MG63 (cell line): ENCODE measurements around the gene CSDE1. TPM values are rescaled to one million over a fixed set of nuclear protein-coding genes. Genes with fewer than 3 reads are reported as not detected.
"Not testable (repeated sequence)": the region's sequence is repeated elsewhere in the genome, so short reads cannot be mapped to it uniquely, and the experiment has no call there.

ENCODE experiments used
- DNase-seq: peaks from one replicate; pipeline ENCODE4 v3.0.0-alpha.2; 2020
- H3K27me3 ChIP-seq: fragments of 250-450 bp; sonication (Bioruptor Pico); 2 replicates; pipeline ENCODE4 v1.5.1; 2020; ENCODE audit warnings: mild to moderate bottlenecking, moderate library complexity
- H3K36me3 ChIP-seq: fragments of 250-450 bp; sonication (Bioruptor Pico); 2 replicates; pipeline ENCODE4 v1.5.1; 2020; ENCODE audit warnings: mild to moderate bottlenecking, moderate library complexity
- H3K4me3 ChIP-seq: fragments of 250-450 bp; sonication (Bioruptor Pico); 2 replicates; pipeline ENCODE4 v1.5.1; 2020; ENCODE audit warnings: mild to moderate bottlenecking, moderate library complexity
- H3K9me3 ChIP-seq: fragments of 250-450 bp; sonication (Bioruptor Pico); 2 replicates; pipeline ENCODE4 v1.5.1; 2020; ENCODE audit warnings: mild to moderate bottlenecking, moderate library complexity
- total RNA-seq: library from RNA; depleted of rRNA; stranded (reverse); fragments of >200 nt; shearing (Covaris generic); gene quantifications from 2 replicates; pipeline ENCODE4 v1.2.3, GENCODE V29; 2014; ENCODE audit warnings: low replicate concordance

CSDE1 gene
- total RNA-seq, 1 experiment from 2014 or later, result 267 TPM

DNA sequence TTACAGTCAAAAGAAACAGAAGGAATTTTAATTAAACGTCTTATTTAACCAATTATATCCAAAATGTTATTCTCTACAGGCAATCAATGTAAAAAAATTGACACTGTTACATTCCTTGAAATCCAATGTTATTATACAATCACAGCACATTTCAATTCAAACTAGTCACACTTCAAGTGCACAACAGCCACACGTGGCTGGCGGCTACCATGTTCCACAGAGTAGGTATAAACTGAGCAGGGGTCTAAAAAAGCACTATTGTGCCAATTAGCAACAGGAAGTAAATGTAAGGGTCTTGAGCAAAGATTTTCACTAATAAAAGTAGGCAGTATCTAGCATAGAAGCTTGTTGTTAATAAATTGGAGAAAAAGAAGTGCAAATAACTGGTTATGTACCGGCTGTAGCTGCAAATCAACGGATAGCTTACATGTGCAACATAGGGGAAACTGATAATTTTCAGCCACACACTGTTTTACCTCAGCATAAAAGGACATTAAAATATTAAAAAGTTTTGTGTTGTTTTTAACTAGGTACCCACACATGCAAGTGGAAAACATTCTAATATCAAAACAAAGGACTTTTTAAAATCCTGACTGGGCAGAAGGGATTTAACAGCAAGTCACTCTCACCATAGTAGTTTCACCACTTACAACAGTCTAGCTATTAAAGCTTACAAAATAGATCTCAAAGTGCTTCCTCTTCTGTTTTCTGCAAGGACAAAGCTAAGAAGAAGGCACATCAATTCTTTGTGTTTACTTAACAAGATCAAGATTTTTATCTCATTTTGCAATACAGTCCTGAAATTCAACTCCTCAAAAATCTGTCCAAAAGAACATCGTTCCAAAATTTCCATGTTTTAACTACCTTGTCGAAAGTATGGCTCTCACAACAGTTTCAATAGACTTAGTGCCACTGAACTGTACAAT, 2.5 kb downstream of the CSDE1 start:
- no peaks in the 10 kb centered on the region for H3K9me3 ChIP-seq
- peaks cover 52% of the 10 kb centered on the region for H3K36me3 ChIP-seq
- peak; percentile 5 for DNase-seq
- H3K27me3 ChIP-seq, result no peaks in the 10 kb centered on the region
- peak overlapping the region; percentile 99 for H3K4me3 ChIP-seq

DNA sequence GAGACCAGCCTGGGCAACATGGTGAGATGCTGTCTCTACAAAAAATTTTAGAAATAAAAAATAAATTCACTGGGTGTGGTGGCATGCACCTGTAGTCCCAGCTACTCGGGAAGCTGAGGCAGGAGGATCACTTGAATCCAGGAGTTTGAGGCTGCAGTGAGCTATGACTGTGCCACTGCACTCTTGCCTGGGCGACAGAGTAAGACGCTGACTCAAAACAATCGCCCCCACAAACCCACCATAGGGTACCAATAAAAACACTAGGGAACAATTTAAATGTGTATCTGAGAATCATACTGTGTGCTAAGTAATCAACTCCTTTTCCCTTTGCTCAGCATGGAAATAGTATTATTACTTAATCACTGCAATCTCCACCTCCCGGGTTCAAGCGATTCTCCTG, 4.1 kb downstream of the CSDE1 start:
- not testable (repeated sequence) for DNase-seq, H3K9me3 ChIP-seq, H3K4me3 ChIP-seq

DNA sequence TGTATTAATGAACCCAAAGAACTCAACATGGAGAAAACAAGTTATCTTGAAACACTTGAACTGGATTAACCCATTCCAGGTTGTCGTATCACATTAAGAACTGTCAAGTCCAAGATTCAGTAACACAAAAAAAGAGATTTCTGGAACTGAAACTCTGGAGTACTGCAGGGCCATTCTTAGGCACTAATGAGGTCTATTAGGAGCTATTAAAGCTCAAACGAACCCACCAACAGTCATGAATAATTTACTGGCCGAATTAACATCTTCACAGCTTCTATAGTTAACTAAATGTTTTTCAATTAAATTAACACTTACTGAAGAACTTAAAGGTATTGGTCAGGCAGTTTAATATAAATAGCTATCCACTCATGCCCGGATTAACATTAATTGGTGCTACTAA, 4.6 kb downstream of the CSDE1 start:
- DNase-seq, result no peak
- H3K27me3 ChIP-seq, result no peaks in the 10 kb centered on the region
- H3K36me3 ChIP-seq, result peaks cover 71% of the 10 kb centered on the region
- no peaks in the 10 kb centered on the region for H3K9me3 ChIP-seq
- no peak overlapping the region for H3K4me3 ChIP-seq

More for the DNA sequence above, 4.1 kb downstream of the CSDE1 start:
- not testable (repeated sequence) for H3K27me3 ChIP-seq
- H3K36me3 ChIP-seq, result peaks cover 65% of the 10 kb centered on the region

DNA sequence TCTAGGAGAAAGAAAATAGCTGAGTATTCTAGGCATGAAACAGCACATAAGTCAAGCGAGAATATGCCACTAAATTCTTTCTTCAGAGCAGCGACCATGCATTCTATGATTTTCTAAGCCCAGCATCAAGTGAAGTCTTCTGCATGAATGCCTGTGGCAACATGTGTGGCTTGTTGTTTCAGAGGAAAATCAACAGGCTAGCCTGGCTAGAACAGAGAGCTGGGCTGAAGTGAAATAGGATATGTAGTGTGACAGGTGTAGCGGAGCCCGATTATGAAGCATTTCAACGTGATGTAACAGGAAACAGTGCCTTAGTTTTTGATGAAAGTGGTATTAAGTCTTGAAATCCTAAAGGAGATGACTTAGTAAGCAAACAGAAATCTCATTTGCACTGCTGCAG, 7.0 kb downstream of the CSDE1 start:
- no peak for DNase-seq
- Histone ChIP-seq H3K4me3 (no peak overlapping the region), H3K27me3 (no peaks in the 10 kb centered on the region), H3K36me3 (peaks cover 77% of the 10 kb centered on the region), H3K9me3 (no peaks in the 10 kb centered on the region)

DNA sequence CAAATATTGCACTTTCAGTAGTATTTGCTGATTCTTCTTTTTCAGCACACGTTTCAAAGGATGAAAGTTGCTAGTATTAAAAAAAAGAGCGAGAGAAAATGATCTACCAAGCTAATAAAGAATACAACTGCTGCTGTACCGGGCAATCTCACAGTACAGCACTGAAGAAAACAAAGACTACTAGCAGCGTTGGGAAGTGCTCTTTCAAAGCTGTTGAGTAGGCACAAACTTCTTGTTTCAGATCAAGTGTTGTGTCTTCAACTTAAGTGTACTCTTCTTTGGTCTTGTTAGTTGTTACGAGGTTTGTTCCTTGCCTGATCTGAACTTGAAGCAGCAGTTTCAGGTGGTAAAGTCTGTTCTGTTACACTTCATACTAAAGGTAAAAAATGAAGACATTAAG, 7.9 kb downstream of the CSDE1 start:
- H3K36me3 ChIP-seq, result peaks cover 77% of the 10 kb centered on the region
- no peaks in the 10 kb centered on the region for H3K27me3 ChIP-seq
- H3K4me3 ChIP-seq, result no peak overlapping the region
- H3K9me3 ChIP-seq, result no peaks in the 10 kb centered on the region
- DNase-seq, result no peak

DNA sequence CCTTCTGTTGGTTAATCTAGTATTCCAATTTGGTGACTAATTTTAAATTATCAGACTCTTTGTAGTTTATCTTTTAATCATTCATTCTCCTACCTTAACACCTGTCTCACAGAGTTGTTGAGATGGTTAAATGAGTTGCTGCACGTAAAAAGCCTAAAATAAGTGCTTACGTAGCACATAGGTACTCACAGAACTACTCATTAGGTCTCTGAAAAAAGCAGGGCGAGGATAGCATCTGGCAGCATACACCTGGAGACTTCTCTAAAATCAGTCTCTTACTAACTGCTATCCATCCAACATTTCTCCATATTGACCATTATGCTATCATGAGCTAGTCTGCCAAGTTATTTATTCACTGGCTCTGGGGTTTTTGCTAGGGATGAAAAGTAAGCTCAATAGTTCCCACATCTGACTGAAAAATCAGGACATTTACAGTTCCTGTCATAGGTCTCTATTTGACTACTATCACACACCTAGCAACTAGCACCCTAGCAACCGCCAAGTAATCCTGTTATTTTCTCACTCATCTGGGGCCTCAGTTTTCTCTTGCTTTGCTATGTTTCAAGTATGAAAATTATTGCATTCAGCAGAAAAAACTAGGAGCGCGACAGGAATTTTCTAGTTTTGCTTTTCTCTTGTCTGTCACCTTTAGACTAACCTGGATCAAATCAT, 11.2 kb downstream of the CSDE1 start:
- Histone ChIP-seq H3K9me3 (no peaks in the 10 kb centered on the region), H3K36me3 (peaks cover 89% of the 10 kb centered on the region), H3K27me3 (no peaks in the 10 kb centered on the region), H3K4me3 (no peak overlapping the region)
- no peak for DNase-seq

DNA sequence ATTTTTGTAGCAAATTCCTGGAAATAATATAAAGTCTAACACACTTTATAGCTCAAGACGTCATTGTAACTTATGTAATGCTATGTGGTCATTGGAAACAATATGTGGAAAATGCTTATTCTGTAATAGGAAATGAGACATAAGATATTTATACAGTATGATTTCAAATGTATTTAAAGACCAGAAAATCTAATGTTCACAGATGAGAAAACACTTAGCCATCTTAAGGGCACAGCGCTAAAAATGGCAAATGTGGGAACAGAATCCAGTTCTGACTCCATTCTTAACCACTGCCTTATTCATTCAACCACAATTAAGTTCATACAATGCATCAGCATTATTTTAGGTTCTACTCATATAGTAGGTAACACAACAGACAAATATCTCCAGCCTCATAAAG, 12.5 kb downstream of the CSDE1 start:
- H3K4me3 ChIP-seq, result no peak overlapping the region
- DNase-seq, result no peak
- H3K27me3 ChIP-seq, result no peaks in the 10 kb centered on the region
- H3K9me3 ChIP-seq, result no peaks in the 10 kb centered on the region
- H3K36me3 ChIP-seq, result peaks cover 96% of the 10 kb centered on the region

DNA sequence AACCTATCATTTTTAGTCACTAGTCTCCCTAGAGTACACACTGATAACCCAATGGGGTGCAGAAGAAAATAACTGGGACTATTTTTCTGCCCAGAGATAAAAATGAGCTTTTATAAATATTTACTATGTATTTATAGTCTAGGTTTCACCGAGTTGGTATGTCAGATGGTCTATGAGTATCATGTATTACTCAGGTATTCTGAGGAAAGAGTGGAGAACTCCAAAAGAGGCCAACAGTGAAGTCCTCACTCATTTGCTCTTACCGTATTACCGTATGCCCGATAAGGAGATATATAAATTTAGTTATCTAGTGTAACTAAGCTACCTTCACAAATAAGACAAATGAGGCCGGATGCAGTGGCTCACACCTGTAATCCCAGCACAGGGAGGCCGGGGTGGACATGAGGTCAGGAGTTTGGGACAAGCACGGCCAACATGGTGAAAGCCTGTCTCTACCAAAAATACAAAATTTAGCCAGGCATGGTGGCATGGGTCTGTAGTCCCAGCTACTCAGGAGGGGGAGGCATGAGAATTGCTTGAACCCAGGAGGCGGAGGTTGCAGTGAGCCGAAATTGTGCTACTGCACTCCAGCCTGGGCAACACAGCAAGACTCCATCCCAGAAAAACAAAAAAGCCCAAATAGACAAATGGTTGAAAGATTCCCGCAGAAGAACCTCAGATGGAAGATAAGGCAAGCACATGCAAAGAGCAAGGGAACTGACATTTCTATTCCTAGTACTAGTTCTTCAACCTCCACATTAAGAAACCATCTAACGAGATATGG, 15.6 kb downstream of the CSDE1 start:
- DNase-seq, result no peak
- Histone ChIP-seq H3K9me3 (no peaks in the 10 kb centered on the region), H3K36me3 (peaks cover 96% of the 10 kb centered on the region), H3K4me3 (no peak overlapping the region), H3K27me3 (no peaks in the 10 kb centered on the region)

DNA sequence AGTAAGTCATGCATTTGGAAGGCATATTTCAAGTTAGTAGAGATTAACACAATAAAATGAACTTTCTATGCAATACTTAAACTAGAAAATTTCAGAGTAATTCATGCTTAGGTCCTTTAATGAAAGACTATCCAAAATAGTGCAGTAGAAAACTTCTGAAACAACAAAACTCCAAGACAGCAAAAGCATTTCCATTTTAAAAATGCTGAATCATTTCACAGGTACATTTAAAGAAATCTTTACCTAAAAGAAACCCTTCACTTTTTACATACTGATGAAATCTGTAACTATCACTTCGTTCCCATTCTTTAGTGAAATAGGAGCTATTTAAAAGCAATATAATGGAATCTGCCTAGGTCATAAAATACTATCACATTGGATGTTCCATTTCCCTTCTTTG, 17.5 kb downstream of the CSDE1 start:
- no peaks in the 10 kb centered on the region for H3K27me3 ChIP-seq
- H3K9me3 ChIP-seq, result no peaks in the 10 kb centered on the region
- DNase-seq, result no peak
- no peak overlapping the region for H3K4me3 ChIP-seq
- peaks cover 96% of the 10 kb centered on the region for H3K36me3 ChIP-seq

DNA sequence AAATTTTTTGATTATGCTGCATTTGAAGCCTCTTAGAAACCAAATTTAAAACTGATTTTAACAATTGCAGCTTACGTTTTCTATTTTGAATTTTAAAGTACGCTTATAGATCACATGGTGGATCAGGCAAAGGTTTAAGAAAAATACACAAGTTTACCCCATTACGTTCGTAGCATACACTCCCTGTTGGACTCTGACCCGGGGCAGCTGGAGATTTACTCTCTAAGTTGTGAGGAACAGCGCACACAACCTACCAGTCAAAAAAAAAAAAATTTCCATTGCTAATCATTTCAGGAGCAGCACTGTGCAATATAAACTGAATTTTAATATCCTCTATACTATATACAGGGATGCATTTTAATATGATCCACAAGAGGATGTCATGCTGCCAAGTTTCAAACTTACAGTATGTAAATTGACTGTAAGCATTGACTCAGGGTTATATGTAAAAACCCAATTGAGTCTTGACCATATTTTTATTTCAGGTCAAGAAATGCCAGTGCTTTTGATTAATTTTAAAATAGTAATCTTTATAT, 20.4 kb downstream of the CSDE1 start:
- no peaks in the 10 kb centered on the region for H3K27me3 ChIP-seq
- DNase-seq, result no peak
- H3K4me3 ChIP-seq, result no peak overlapping the region
- H3K9me3 ChIP-seq, result no peaks in the 10 kb centered on the region
- peaks cover 92% of the 10 kb centered on the region for H3K36me3 ChIP-seq

DNA sequence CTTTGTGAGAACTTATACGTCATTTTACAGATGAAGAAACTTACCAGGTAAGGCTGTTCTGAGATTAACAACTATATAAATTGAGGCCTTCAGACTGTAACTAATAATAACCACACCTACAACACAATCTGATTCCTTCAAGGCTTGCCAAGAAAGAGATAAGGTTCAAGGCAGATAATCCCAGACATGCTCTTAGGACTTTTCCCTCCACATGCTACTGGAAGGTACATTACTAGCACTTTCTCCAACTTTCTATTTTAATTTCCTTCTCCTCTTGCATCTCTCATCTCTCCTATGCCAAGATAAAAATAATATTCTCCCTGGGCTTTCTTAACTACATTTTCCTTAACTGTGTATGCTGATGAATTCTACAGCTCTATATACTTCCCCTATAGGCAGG, 22.3 kb downstream of the CSDE1 start:
- Histone ChIP-seq H3K27me3 (no peaks in the 10 kb centered on the region), H3K4me3 (no peak overlapping the region), H3K9me3 (no peaks in the 10 kb centered on the region), H3K36me3 (peaks cover 94% of the 10 kb centered on the region)
- no peak for DNase-seq

DNA sequence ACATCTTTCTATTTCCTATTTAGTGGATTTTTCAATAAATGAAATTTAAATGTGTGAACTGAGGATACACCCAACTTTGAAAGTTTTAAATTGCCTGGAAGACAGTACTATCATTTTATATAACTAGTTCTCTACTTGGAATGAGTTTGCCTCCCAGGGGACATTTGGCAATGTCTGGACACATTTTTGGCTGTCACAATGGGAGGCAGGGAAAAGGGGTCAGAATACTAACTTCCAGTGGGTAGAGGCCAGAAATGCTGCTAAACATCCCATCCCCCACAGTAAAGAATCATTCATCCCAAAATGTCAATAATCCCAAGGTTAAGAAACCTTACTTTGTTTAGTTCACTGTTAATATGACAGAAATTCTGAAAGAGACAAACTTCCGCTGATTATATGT, 28.0 kb downstream of the CSDE1 start:
- Histone ChIP-seq H3K36me3 (peaks cover 95% of the 10 kb centered on the region), H3K27me3 (no peaks in the 10 kb centered on the region), H3K4me3 (no peak overlapping the region), H3K9me3 (no peaks in the 10 kb centered on the region)
- DNase-seq, result no peak

DNA sequence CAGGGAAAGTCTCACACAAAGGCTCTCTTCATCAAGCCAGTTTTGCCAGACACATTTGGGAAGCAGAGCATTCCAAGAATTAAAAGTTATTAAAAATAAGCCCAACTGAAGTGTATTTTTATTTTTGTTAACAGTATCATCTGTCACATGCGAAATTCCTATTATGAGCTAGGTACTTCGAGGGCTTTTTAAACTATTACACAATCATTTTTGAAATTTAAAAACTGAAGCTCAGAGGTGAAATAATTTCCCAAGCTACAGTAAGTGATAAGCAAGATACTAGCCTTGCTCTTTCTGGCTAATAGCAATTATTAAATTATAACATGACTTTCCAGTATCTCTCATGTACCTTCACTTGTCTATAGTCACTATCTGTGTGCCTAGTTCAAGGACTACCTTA, 29.2 kb downstream of the CSDE1 start:
- H3K36me3 ChIP-seq, result peaks cover 97% of the 10 kb centered on the region
- H3K27me3 ChIP-seq, result no peaks in the 10 kb centered on the region
- no peak overlapping the region for H3K4me3 ChIP-seq
- DNase-seq, result no peak
- H3K9me3 ChIP-seq, result no peaks in the 10 kb centered on the region

DNA sequence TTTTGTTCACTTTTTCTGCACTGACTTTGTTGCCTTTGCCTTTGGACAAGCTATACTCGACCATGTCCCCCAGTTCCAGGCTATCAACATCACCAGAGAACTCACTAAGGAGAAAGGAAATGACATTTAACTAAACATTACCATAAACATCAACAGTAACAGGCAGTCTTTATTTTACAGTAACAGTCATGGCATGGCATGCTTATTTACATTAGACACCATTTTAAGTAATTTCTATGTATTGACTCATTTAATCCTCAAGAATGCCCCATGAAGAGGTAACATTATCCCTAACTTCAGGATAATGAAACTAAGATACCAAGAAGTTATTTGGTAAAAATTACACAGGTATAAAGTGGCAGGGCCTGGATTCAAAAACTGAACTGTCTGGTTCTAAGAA, 32.6 kb downstream of the CSDE1 start:
- no peaks in the 10 kb centered on the region for H3K9me3 ChIP-seq
- no peaks in the 10 kb centered on the region for H3K27me3 ChIP-seq
- H3K4me3 ChIP-seq, result no peak overlapping the region
- peaks cover 97% of the 10 kb centered on the region for H3K36me3 ChIP-seq
- DNase-seq, result no peak

DNA sequence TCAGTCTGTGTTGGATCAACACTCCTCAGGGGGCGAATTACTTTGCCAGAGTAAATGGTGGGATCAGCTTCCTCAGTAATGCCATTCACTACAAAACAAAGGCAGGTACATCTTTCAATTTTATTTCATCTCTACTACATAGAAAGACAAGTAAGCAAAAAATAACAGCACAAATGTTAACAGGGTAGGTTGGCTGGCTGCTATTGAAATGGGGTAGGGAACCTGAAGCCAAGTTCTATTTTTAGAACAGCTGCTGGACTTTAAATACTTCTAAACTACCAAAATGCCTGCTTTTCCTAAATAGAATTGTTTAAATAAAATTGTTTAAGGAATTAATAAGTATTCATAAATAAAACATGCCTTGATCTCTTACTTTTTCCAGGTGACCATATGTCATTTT, 33.9 kb downstream of the CSDE1 start:
- DNase-seq, result no peak
- no peak overlapping the region for H3K4me3 ChIP-seq
- no peaks in the 10 kb centered on the region for H3K9me3 ChIP-seq
- peaks cover 97% of the 10 kb centered on the region for H3K36me3 ChIP-seq
- H3K27me3 ChIP-seq, result no peaks in the 10 kb centered on the region

DNA sequence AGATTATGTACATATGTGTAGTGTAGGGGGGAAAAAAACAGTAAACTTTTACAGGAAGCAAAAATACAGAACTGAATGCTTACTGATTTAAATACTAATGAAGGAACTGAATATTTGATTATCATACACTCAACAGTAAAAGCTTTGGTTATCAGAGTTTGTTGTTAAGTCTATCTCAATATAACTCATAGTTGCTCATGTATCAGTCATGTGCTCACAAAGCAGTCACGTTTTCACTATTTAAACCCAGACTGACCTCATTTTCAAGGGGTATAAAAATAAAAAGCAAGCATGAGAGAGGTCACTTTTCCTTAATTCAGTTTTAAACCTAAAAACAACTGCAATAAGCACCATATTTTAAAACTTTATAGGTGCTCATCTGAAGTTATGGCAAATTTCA, 34.3 kb downstream of the CSDE1 start:
- H3K27me3 ChIP-seq, result no peaks in the 10 kb centered on the region
- H3K9me3 ChIP-seq, result no peaks in the 10 kb centered on the region
- no peak overlapping the region for H3K4me3 ChIP-seq
- H3K36me3 ChIP-seq, result peaks cover 97% of the 10 kb centered on the region
- DNase-seq, result no peak

DNA sequence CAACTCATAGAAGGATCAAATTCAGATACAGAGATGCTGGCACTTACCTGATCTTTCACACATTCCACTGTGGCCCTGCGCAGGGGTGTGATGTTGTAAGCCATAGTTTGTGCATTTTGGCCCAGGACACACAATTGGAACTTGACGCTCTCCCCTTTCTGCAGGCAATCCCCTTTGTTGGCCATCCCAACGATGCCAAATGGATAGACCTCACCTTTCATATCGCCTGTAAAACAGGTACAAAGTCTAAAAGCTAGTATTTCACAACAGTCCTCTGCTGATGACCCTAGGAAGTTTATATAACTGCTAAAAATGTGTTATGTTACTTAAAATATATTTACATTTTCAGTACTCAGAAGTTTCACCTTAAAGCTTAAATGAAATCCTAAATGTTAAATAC, 37.3 kb downstream of the CSDE1 start:
- Histone ChIP-seq H3K36me3 (peaks cover 89% of the 10 kb centered on the region), H3K4me3 (no peak overlapping the region), H3K27me3 (no peaks in the 10 kb centered on the region)

More for the DNA sequence above, 37.3 kb downstream of the CSDE1 start:
- no peaks in the 10 kb centered on the region for H3K9me3 ChIP-seq
- DNase-seq, result no peak
